ENCODE data around the gene TANGO2. TPM values are rescaled to one million over a fixed set of nuclear protein-coding genes. Genes with fewer than 3 reads are reported as not detected.

TANGO2 gene
- total RNA-seq, 1 experiment from 2014 or later: 14.6 TPM

DNA sequence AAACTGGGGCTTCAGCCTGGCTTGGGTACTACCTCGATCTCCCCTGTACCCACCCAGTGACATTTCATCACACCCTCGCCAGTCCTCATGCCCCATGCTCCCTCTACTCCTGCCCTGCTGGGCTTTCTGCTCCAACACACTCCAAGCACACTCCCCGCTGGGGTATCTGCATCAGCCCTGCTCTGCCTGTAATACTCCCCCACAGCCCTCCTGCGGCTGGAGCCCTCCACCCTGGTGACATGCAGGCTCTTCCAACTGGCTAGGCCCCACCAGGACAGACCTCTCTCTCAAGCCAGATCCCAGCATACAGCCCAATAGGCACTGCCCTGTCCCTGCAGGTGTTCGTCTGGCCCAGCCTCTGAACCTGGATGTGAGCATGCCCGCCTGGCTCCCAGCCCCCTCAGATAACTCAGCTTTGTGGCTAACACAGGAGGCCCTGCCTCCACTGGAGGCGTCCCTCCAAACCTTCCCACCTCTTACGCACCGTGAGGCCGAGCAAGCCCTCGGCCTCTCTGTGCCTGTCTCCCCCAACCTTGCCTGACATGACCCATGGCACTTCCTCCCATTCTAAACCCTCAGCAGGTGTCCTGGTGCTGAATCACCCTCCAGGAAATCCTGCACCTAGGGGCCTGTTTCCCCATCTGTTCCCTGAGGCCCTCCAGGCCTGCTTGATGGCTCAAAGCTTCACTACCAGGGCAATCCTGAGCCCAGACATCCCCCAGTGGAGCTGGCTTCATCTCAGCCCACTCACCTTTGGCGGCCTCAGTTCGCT lies 45.8 kb upstream of the TANGO2 start:
- Histone ChIP-seq H4K5ac (ENCODE audit: insufficient read length, low read depth, low read length) (no peak overlapping the region), H2BK5ac (ENCODE audit: insufficient read length, low read length) (no peak overlapping the region), H4K20me1 (ENCODE audit: control insufficient read depth, insufficient read depth, insufficient read length) (no peaks in the 10 kb centered on the region), H3K23me2 (ENCODE audit: insufficient read length, low read depth, low read length, poor library complexity, severe bottlenecking) (no peaks in the 10 kb centered on the region), H3T11ph (ENCODE audit: low read length) (no peak overlapping the region), H3K18ac (ENCODE audit: insufficient read length, low read depth, low read length) (peak overlapping the region; percentile 52), H2BK12ac (ENCODE audit: insufficient read length, low read depth, low read length) (no peak overlapping the region), H3K9me3 (ENCODE audit: control insufficient read depth, low read depth, low read length) (no peaks in the 10 kb centered on the region), H3K56ac (ENCODE audit: insufficient read length, low read depth, low read length) (no peak overlapping the region), H3K14ac (ENCODE audit: insufficient read depth, low read length) (peak overlapping the region; percentile 55), H3K79me2 (ENCODE audit: insufficient read depth, low read length) (no peaks in the 10 kb centered on the region), H3K9ac (ENCODE audit: extremely low read depth, insufficient read length, low read length) (no peak overlapping the region), H2BK120ac (ENCODE audit: low read depth, low read length, poor library complexity, severe bottlenecking) (no peak overlapping the region), H3K23ac (ENCODE audit: insufficient read length, low read depth, low read length) (no peak overlapping the region), H3K4ac (ENCODE audit: low read depth, low read length) (no peak overlapping the region), H4K91ac (ENCODE audit: insufficient read length, low read depth, low read length) (no peak overlapping the region), H2AK5ac (ENCODE audit: insufficient read length, low read length) (no peak overlapping the region), H2BK20ac (ENCODE audit: low read depth, low read length, poor library complexity, severe bottlenecking) (no peak overlapping the region), H3K79me1 (ENCODE audit: insufficient read depth, low read depth, low read length, poor library complexity, severe bottlenecking) (no peaks in the 10 kb centered on the region), H2BK15ac (ENCODE audit: low read depth, low read length) (no peak overlapping the region), H3K4me2 (ENCODE audit: insufficient read depth, insufficient read length, low read length) (no peak overlapping the region), H3K27me3 (ENCODE audit: insufficient read depth, low read length) (no peaks in the 10 kb centered on the region), H2AFZ (ENCODE audit: low read length) (no peak overlapping the region), H3K27ac (ENCODE audit: insufficient read length, low read depth, low read length) (no peak overlapping the region), H4K8ac (replicated peaks; ENCODE audit: insufficient read length, low read depth, low read length) (no peak overlapping the region), H3K4me1 (ENCODE audit: insufficient read depth, low read length) (no peaks in the 10 kb centered on the region; the same call in 1 of the 2 replicates)
- no CpG with 5 or more reads among the region's 13 CpGs for WGBS (ENCODE audit: extremely low coverage, insufficient read length, low lambda C conversion rate)
- Mint-ChIP-seq H3K4me3 (peak overlapping the region in 1 of 2 experiments; percentile 5; a peak in 2 of 5 replicates), H3K27ac (peak overlapping the region; percentile 77 to 89 (median 86)), H3K36me3 (ENCODE audit: insufficient read depth in 1 of 3, low read depth in 3 of 3) (peaks cover 12 to 45% (median 36%) of the 10 kb centered on the region in 3 experiments), H3K4me1 (peaks cover 11 to 18% of the 10 kb centered on the region in 2 experiments), H3K9me3 (no peaks in the 10 kb centered on the region; a peak in 1 of 5 replicates), H3K27me3 (ENCODE audit: low read depth) (no peaks in the 10 kb centered on the region)
- DNase-seq: peak; percentile 46
- TF ChIP-seq, protein P1, sequence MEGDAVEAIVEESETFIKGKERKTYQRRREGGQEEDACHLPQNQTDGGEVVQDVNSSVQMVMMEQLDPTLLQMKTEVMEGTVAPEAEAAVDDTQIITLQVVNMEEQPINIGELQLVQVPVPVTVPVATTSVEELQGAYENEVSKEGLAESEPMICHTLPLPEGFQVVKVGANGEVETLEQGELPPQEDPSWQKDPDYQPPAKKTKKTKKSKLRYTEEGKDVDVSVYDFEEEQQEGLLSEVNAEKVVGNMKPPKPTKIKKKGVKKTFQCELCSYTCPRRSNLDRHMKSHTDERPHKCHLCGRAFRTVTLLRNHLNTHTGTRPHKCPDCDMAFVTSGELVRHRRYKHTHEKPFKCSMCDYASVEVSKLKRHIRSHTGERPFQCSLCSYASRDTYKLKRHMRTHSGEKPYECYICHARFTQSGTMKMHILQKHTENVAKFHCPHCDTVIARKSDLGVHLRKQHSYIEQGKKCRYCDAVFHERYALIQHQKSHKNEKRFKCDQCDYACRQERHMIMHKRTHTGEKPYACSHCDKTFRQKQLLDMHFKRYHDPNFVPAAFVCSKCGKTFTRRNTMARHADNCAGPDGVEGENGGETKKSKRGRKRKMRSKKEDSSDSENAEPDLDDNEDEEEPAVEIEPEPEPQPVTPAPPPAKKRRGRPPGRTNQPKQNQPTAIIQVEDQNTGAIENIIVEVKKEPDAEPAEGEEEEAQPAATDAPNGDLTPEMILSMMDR (conservative IDR thresholded peaks at IDR 0.05): no peak
